HG02943 (cell line): Measurements from ENCODE around the gene CXCL8.
"Not testable (repeated sequence)": the region's sequence is repeated elsewhere in the genome, so short reads cannot be mapped to it uniquely, and the experiment has no call there.

Source experiments
- ATAC-seq: cut with Tn5 transposase; IDR thresholded peaks from one replicate; pipeline ENCODE4 v1.9.1; 2021; ENCODE audit warnings: mild to moderate bottlenecking, low read depth, moderate library complexity; ENCODE audit not compliant: unreplicated experiment

Gene CXCL8

DNA sequence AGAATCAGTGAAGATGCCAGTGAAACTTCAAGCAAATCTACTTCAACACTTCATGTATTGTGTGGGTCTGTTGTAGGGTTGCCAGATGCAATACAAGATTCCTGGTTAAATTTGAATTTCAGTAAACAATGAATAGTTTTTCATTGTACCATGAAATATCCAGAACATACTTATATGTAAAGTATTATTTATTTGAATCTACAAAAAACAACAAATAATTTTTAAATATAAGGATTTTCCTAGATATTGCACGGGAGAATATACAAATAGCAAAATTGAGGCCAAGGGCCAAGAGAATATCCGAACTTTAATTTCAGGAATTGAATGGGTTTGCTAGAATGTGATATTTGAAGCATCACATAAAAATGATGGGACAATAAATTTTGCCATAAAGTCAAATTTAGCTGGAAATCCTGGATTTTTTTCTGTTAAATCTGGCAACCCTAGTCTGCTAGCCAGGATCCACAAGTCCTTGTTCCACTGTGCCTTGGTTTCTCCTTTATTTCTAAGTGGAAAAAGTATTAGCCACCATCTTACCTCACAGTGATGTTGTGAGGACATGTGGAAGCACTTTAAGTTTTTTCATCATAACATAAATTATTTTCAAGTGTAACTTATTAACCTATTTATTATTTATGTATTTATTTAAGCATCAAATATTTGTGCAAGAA, 2.3 kb downstream of the CXCL8 start:
- no peak for ATAC-seq

DNA sequence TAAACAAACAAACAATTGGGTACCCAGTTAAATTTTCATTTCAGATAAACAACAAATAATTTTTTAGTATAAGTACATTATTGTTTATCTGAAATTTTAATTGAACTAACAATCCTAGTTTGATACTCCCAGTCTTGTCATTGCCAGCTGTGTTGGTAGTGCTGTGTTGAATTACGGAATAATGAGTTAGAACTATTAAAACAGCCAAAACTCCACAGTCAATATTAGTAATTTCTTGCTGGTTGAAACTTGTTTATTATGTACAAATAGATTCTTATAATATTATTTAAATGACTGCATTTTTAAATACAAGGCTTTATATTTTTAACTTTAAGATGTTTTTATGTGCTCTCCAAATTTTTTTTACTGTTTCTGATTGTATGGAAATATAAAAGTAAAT, 2.9 kb downstream of the CXCL8 start:
- no peak for ATAC-seq

GRCh38 chr4:73743795-73744194, 3.4 kb downstream of the CXCL8 start:
- no peak for ATAC-seq

DNA sequence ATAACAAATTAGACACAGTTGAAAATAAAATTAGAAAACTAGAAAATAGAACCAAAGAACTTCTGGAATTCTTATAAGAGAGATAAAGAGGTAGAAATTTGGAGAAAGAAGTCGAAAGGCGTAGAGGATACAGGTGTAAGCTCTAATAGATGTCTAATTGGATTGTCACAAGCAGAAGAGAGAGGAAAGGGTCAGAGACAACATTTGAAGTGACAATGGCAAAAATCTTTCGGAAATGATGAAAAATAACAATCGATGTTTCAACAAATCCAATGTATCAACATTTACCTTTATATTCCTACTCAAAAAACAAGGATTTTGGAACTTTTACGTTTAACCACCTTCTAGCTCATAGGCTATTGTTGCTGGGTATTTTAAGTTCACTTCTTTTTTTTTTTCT, 3.8 kb downstream of the CXCL8 start:
- ATAC-seq: no peak

- ATAC-seq: no peak
Observed at GRCh38 chr4:73750730-73751129, 10.4 kb downstream of the CXCL8 start.

DNA sequence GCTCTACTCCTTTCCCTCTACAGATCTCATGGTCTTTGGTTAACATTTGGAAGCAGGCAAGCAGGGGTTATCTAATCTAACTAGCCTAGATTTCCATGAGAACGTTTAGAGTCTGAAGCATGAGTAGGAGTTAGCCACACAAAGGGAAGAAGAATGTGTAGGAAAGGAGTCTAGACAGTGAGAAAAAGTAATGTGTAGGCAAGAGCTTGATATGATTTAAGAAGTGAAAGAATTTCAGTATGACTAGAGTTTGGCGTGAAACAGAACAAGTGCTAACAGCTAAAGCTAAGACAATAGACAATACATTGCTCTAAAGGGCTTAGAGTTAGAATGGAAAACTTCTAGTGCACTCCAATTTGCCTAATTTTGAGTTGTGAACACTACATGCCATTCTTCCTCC, 10.8 kb downstream of the CXCL8 start:
- ATAC-seq: no peak

GRCh38 chr4:73751830-73752229, 11.5 kb downstream of the CXCL8 start:
- ATAC-seq: no peak

GRCh38 chr4:73752424-73752823, 12.1 kb downstream of the CXCL8 start:
- ATAC-seq: no peak

GRCh38 chr4:73753215-73753614, 12.8 kb downstream of the CXCL8 start:
- ATAC-seq: no peak

GRCh38 chr4:73754934-73755333, 14.6 kb downstream of the CXCL8 start:
- no peak for ATAC-seq

- no peak for ATAC-seq
Observed at GRCh38 chr4:73759357-73759756, 19.0 kb downstream of the CXCL8 start.

- ATAC-seq: no peak
Observed at GRCh38 chr4:73761856-73762255, 21.5 kb downstream of the CXCL8 start.

DNA sequence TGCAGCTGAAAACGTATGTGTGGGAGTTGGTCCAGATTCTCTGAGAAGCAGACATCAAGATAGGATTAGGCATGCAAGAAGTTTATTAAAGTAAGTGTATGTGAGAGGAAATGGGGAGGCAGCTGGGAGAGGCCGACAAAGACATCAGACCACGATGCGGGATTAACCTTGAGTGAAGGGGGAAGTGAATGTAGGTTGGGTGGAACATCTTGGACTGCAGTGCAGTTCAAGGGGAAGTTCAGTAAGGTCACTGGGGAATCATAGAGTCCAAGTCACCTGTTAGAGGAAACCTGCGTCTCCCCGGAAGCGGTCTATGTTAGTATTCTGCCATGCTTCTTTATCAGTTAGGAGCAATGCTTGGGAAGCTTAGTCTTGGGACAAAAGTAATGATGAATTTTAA, 22.0 kb downstream of the CXCL8 start:
- no peak for ATAC-seq

DNA sequence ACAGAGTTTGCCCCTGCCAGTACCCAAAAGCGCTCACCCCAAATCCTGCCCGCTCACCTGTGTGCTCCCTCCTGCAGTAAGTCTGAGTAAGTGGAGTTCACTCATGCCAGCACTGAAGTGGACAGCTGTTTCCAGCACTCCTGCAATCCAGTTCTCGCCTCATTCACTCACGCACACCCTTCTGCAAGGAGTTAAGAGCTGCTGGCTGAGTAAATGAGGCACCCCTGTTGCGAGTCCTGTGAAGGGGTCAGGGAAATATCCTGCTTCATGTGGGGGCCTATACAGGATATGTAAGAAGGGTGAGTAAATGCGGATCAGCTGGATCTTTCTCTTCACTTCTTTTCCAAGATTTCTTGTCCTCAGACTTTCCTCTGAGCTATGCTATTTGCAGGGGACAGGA, 23.5 kb downstream of the CXCL8 start:
- ATAC-seq: no peak

- no peak for ATAC-seq
Observed at GRCh38 chr4:73764513-73764912, 24.1 kb downstream of the CXCL8 start.

- ATAC-seq: no peak
Observed at GRCh38 chr4:73765296-73765695, 24.9 kb downstream of the CXCL8 start.

- no peak for ATAC-seq
Observed at GRCh38 chr4:73770917-73771316, 30.5 kb downstream of the CXCL8 start.

- no peak for ATAC-seq
Observed at GRCh38 chr4:73772363-73772762, 32.0 kb downstream of the CXCL8 start.

- ATAC-seq: not testable (repeated sequence)
Observed at GRCh38 chr4:73774406-73774805, 34.0 kb downstream of the CXCL8 start.

GRCh38 chr4:73776321-73776729, 36.0 kb downstream of the CXCL8 start:
- no peak for ATAC-seq

DNA sequence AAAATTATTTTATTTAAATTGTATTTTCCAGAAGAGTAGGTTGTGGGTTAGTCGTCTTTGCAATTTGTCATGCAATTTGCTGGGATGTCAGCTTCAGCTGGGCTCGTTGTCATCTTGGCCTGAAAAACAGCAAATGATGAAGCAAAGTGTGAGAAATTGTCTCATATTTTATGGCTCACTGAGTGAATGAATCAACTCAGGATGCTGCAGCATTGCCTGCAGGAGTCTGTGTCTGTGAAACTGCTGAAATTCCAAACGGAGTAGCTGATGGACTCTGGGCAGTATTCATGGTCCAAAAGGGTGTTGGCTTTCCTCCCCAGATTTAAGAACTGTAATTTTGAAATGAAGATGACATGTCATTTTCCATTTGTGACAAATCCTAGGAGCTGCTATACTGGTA, 37.2 kb downstream of the CXCL8 start:
- no peak for ATAC-seq

GRCh38 chr4:73780243-73780642, 39.9 kb downstream of the CXCL8 start:
- ATAC-seq: no peak

DNA sequence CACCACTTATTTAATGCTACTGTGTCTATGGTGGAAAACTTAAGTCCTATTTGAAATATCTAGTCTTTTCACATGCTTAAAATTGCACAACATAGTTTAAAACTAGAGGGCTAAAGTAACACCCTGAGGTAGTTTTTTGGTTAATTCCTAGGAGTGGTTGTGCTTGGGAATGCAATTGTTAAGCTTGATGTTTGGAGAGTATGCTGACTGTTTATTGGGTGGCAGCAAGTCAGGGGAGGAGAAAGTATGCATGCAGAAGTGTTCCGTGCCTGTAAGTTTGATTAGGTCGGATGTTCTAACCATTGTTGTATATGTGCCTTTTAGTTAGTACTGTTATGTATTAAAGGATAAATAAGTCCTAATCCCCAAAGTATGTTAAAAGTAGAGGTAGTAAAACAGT, 40.5 kb downstream of the CXCL8 start:
- ATAC-seq: no peak
